Measurements from ENCODE around the gene PPFIBP2.

GRCh38 chr11:7484131-7484530 is 29.7 kb upstream of the PPFIBP2 start:
- TF ChIP-seq CTCF (IDR thresholded peaks at IDR 0.05): no peak
- TF ChIP-seq POLR2A (IDR thresholded peaks at IDR 0.05): no peak

Data from adrenal gland (tissue), 5 donors.